NOMO-1 treated with dmso at 0.1 percent for 144 hours (cell line): Measurements from ENCODE around the gene MYCBP2.
A peak's percentile ranks its signal among the peaks of the same experiment; 100 is the strongest.
"Not testable (repeated sequence)": the region's sequence is repeated elsewhere in the genome, so short reads cannot be mapped to it uniquely, and the experiment has no call there.

Source experiments
- DNase-seq: peaks from one replicate; lab custom pipeline; 2025; ENCODE audit not compliant: unreplicated experiment; lab: John Stamatoyannopoulos, UW

The MYCBP2 gene

GRCh38 chr13:77215543-77215942 lies 111.4 kb downstream of the MYCBP2 start:
- no peak for DNase-seq

- DNase-seq = no peak
Observed at GRCh38 chr13:77213644-77214043, 113.2 kb downstream of the MYCBP2 start.

DNA sequence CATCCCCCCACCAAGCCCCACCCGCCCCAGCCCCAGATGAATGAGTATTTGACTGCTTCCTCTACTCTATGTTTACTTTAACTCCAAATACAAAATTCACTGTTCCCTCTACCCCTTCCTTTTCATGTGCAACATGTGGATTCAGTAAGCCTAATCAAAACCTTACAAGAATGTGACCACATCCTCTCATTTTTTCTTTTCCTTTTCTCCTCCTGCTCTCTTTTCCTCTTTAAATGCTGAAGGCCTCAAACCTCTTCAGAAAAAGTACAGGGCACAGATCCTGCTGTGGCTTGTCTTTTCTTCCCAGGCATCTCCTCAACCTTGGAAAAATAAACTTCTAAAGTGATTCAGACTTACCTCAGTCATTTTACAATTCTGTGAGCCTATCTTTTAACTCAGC lies 119.0 kb downstream of the MYCBP2 start:
- no peak for DNase-seq

GRCh38 chr13:77198995-77199394 lies 127.9 kb downstream of the MYCBP2 start:
- DNase-seq = not testable (repeated sequence)

GRCh38 chr13:77196052-77196618 lies 130.8 kb downstream of the MYCBP2 start:
- DNase-seq = no peak

DNA sequence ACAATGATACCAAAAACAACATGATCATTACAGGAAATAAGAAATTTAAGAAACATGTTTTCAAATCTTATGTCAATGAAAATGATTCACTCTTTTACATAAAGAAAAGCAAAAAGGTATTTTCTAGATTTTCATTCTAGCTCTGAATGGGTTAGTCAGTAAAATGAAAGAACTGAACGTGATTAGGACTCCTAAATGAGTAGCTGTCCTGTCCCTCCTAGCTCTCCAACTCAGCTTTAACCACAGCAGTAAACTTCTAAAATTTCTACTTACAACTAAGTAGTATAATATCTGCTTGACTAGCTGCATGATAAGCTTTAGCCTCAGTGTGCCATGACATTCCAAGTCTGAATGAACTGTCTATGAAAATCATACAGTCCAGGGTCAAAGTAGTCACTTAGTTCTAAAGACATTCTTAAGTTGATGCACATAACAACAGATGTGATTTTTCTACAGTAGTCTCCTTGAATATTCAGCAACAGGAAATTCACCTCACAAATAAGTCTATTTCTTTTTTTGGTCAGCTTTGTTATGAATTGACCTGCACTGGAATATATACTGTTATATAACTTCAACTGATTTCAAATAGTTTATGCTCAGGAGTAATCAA lies 136.4 kb downstream of the MYCBP2 start:
- DNase-seq = no peak

DNA sequence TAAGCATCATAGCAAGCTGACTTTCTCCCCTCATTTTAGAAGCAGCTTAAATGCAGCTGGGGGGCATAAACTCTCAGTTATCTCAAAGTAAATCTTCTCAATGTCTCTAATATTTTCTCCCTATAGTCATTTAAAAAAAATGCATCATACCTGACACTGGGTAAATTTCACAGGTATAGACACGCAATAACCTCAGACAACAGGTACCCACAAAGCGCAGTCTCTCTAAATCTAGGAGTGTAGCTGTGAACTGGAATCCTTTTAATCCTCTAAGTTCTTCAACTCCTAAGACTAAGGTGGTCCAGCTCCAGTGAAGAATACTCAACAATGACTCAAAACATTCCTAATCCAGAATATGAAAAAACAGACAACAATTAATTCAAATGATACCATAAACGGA lies 141.2 kb downstream of the MYCBP2 start:
- no peak for DNase-seq

DNA sequence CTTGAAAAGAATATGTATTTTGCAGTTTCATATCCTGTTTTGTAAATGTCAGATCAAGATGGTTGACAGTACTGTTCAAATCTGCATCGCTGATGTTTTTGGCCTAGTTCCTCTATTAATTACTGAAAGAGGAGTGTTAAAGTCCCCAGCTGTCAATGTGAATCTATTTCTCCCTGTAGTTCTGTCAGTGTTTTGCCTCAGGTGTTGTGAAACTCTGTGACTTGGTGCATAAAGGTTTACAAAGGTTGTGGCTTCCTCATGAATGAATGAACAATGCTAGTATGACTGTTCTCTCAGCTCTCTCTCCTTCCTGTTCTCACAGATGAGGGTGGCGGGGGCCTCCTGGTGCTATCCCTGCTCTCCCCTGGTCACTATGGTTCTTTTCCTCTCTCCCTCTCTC lies 142.4 kb downstream of the MYCBP2 start:
- DNase-seq = peak; percentile 34

GRCh38 chr13:77180011-77180410 lies 146.9 kb downstream of the MYCBP2 start:
- DNase-seq = no peak

- no peak for DNase-seq
Observed at GRCh38 chr13:77177646-77178045, 149.2 kb downstream of the MYCBP2 start.

DNA sequence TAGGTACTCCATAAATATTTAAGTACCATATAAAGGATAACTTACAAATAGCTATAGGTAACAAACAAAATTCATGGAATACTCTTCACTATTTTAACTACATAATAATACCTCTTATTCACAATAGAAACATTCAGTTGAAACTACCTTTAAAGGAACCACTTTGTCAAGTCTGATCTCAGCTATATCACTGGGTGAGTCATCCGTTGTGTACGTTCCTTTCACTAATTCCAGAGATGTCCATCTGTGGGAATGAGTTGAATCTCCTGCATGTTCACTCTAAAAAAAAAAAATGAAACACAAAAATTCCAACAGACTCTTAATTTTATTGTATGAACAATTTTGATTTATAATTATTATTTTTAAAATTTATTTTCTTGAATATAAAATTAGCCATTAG lies 150.5 kb downstream of the MYCBP2 start:
- DNase-seq = no peak

DNA sequence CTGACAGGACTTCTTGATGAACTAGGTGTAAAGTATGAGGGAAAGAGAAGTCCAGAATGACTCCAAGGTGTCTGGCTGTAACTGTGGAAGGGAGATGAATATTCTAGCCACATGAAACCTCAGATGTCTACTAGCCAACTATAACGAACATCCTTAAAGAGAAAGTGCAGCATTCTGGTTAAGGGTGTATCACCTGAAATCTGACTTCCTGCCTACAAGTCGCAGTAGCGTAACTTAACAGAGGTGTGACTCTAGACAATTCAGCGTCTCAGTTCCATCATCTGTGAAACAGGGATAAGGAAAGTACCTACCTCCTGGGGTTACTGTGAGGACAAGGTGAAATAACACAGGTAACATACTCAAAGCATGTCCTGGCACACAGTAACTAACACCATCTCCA lies 154.2 kb downstream of the MYCBP2 start:
- no peak for DNase-seq

GRCh38 chr13:77171451-77171850 lies 155.4 kb downstream of the MYCBP2 start:
- no peak for DNase-seq

- no peak for DNase-seq
Observed at GRCh38 chr13:77168237-77168636, 158.7 kb downstream of the MYCBP2 start.

GRCh38 chr13:77150651-77151050 lies 176.2 kb downstream of the MYCBP2 start:
- no peak for DNase-seq

GRCh38 chr13:77143431-77143830 lies 183.5 kb downstream of the MYCBP2 start:
- no peak for DNase-seq

DNA sequence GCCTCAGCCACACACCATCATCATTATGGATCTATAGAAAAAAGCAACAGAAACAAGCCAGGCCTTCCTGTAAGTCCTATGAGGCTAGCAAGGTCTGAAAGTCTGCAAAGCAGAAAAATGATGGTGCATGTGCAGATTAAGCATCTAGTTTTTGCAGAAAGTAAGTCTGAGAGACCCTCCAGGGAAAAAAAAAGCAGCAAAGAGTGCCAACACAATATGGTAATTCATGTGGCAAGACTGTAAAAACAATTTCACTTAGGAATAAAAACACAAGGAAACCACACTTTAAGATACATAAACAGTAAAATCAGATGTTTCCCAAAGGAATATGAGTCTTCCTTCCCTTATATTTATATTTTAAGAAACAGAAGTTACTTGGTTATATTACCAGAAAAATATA lies 187.6 kb downstream of the MYCBP2 start:
- DNase-seq = no peak

- no peak for DNase-seq
Observed at GRCh38 chr13:77138813-77139212, 188.1 kb downstream of the MYCBP2 start.

- DNase-seq = no peak
Observed at GRCh38 chr13:77136902-77137420, 189.9 kb downstream of the MYCBP2 start.

GRCh38 chr13:77124423-77124822 lies 202.5 kb downstream of the MYCBP2 start:
- DNase-seq = no peak

GRCh38 chr13:77118134-77118533 lies 208.8 kb downstream of the MYCBP2 start:
- DNase-seq = no peak

DNA sequence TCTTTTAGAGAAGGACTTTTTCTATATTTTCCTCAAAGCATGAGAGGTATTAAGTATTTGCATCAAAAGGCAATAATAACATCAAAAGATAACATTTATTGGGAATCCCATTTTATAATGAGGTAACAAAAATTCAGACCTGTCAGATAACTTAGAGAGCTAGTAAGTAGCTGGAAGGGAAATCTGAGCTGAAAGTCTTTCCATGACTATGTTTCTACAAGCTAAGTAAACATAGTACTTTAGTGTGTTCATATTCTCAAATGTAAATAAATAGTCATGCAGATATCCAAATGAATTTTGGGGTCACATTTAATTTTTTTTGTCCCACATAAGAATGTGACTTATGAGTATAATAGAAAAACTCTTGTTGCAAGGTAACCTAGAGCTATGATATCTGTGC lies 212.6 kb downstream of the MYCBP2 start:
- DNase-seq = no peak

GRCh38 chr13:77113496-77113895 lies 213.4 kb downstream of the MYCBP2 start:
- no peak for DNase-seq
